GM12892 (cell line): ENCODE data around the gene POLR2B. TPM values are rescaled to one million over a fixed set of nuclear protein-coding genes. Genes with fewer than 3 reads are reported as not detected.
"Not testable (repeated sequence)": the region's sequence is repeated elsewhere in the genome, so short reads cannot be mapped to it uniquely, and the experiment has no call there.

ENCODE experiments used
- DNase-seq: peaks from one replicate; pipeline ENCODE4 v3.0.0; 2011; ENCODE audit not compliant: insufficient read length
- FAIRE-seq: peaks from 2 replicates; lab custom pipeline; 2011; peaks lifted over from hg19 to GRCh38; lab: Jason Lieb, UNC
- POLR2A ChIP-seq: IDR thresholded peaks from 2 replicates; pipeline ENCODE4 v1.6.1; 2011; ENCODE audit warnings: low read depth, low read length, control low read depth
- POLR2AphosphoS5 ChIP-seq: IDR thresholded peaks from 2 replicates; pipeline ENCODE4 v1.6.1; 2011; ENCODE audit warnings: low read depth, low read length, control low read depth
- TAF1 ChIP-seq: IDR thresholded peaks from 2 replicates; pipeline ENCODE4 v1.6.1; 2011; ENCODE audit warnings: low read depth, mild to moderate bottlenecking, control low read depth, low read length, borderline replicate concordance
- polyA plus RNA-seq: library from polyadenylated mRNA; unstranded; fragments of >200 nt; gene quantifications from one replicate; pipeline ENCODE4 v1.2.1, GENCODE V29; 2012; ENCODE audit warnings: missing spikeins, inconsistent platforms; ENCODE audit not compliant: missing spikeins

The POLR2B gene
- 64.4 TPM for polyA plus RNA-seq

GRCh38 chr4:56978750-56979303 lies at the start of gene POLR2B:
Gene POLR2B (plus strand): TSS chr4:56978896. CDS start chr4:56978986, 90 bp downstream.
- TF ChIP-seq POLR2A, result peak; percentile 92
- TF ChIP-seq POLR2AphosphoS5, result peak; percentile 91
- TF ChIP-seq TAF1, result peak; percentile 70
- peak; percentile 57 for DNase-seq
- FAIRE-seq, result peak; percentile 81

DNA sequence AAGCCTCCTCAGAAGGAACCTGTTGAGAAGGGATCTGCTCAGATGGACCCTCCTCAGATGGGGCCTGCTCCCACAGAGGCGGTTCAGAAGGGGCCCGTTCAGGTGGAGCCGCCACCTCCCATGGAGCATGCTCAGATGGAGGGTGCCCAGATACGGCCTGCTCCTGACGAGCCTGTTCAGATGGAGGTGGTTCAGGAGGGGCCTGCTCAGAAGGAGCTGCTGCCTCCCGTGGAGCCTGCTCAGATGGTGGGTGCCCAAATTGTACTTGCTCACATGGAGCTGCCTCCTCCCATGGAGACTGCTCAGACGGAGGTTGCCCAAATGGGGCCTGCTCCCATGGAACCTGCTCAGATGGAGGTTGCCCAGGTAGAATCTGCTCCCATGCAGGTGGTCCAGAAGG lies 48.1 kb upstream of the POLR2B start:
- no peak for FAIRE-seq
- DNase-seq, result no peak
- no peak for TF ChIP-seq POLR2AphosphoS5
- TF ChIP-seq POLR2A, result no peak
- TF ChIP-seq TAF1, result no peak

DNA sequence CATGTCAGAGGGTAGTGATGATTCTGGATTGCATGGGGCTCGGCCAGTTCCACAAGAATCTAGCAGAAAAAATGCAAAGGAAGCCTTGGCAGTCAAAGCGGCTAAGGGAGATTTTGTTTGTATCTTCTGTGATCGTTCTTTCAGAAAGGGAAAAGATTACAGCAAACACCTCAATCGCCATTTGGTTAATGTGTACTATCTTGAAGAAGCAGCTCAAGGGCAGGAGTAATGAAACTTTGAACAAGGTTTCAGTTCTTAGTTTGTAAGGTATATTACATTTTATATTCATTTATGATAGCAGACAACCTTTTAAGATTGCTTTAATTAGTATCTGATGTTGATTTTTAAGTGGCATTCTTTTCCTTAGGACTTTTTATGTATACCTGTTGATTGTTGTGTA lies 46.8 kb upstream of the POLR2B start:
- TF ChIP-seq POLR2AphosphoS5 (no peak), TAF1 (no peak), POLR2A (no peak)
- FAIRE-seq (no peak), DNase-seq (no peak)

GRCh38 chr4:56937262-56937661 lies 41.4 kb upstream of the POLR2B start:
- TF ChIP-seq POLR2AphosphoS5 (no peak), POLR2A (no peak), TAF1 (no peak)
- FAIRE-seq (no peak), DNase-seq (no peak)

- not testable (repeated sequence) for FAIRE-seq, DNase-seq
These were observed 38.9 kb upstream of the POLR2B start for GRCh38 chr4:56939826-56940225.

DNA sequence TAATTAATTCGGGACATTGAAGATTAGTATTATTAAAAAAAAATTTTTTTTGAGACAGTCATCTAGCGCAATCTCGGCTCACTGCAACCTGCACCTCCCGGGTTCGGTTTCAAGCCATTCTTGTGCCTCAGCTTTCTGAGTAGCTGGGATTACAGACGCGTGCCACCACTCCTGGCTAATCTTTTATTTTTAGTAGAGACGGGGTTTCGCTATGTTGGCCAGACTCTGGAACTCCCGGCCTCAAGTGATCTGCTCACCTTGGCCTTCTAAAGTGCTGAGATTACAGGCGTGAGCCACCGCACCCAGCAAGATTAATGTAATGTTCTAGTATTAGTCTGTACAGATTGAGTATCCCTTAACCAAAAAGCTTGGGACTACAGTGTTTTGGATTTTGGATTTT lies 38.3 kb upstream of the POLR2B start:
- FAIRE-seq (no peak), DNase-seq (no peak)
- no peak for TF ChIP-seq POLR2AphosphoS5
- TF ChIP-seq POLR2A, result no peak
- TF ChIP-seq TAF1, result no peak

- DNase-seq, result no peak
- no peak for TF ChIP-seq POLR2AphosphoS5
- TF ChIP-seq TAF1, result no peak
- TF ChIP-seq POLR2A, result no peak
- FAIRE-seq, result no peak
These were observed 37.7 kb upstream of the POLR2B start for GRCh38 chr4:56940971-56941370.

DNA sequence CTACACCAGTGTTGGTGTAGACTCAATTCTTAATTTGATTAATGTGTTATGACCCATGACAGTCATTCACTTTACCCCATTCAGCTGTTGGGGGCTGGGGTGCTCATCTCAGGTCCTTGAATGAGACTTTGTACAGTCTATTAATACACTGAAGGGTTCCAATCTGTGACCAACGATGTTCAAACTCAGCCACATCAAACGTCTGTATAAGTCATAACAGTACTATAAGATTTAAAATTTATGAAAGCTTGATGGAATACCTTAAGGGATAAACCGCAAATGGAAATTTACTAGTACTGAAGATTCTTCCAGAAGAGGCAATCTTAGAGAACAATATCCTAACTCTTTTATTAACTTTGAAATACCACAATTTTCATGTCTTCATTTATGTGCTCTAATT lies 37.3 kb upstream of the POLR2B start:
- no peak for TF ChIP-seq TAF1
- TF ChIP-seq POLR2AphosphoS5, result no peak
- no peak for TF ChIP-seq POLR2A
- DNase-seq (no peak), FAIRE-seq (no peak)

- FAIRE-seq, result no peak
- no peak for DNase-seq
- TF ChIP-seq TAF1 (no peak), POLR2AphosphoS5 (no peak), POLR2A (no peak)
These were observed 24.8 kb upstream of the POLR2B start for GRCh38 chr4:56953680-56954520.

GRCh38 chr4:56958111-56958517 lies 20.6 kb upstream of the POLR2B start:
- no peak for DNase-seq
- FAIRE-seq, result no peak
- TF ChIP-seq TAF1 (no peak), POLR2AphosphoS5 (no peak), POLR2A (no peak)

DNA sequence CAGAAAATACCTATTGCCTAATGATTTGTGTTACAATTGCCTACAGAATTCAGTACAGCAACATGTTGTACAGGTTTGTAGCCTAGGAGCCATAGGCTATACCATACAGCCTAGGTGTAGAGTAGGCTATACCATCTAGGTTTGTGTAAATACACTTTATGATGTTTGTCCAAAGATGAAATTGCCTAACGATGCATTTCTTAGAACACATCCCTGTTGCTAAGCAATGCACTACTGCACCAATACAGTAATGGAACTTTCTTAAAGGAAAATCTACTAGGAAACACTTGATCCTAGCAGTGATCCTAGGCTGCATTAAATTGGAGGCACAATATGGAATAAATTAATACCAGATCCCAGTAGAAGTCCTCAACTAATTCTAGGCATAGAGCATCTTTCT lies 19.6 kb upstream of the POLR2B start:
- DNase-seq (no peak), FAIRE-seq (no peak)
- TF ChIP-seq POLR2A, result no peak
- no peak for TF ChIP-seq TAF1
- no peak for TF ChIP-seq POLR2AphosphoS5

DNA sequence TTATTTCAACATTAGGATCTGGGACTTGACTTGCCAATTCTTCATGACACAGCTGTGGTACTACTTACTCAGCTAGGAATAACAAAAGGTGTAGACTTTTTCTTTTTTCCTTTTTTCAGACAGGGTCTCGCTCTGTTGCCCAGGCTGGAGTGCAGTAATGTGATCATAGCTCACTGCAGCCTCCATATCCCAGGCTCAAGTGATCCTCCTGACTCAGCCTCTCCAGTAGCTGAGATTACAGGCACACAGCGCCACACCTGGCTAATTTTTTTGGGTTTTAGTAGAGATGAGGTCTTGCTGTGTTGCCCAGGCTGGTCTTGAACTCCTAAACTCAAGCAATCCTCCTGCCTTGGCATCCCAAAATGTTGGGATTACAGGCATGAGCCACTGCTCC lies 17.6 kb upstream of the POLR2B start:
- no peak for FAIRE-seq
- TF ChIP-seq TAF1 (no peak), POLR2A (no peak), POLR2AphosphoS5 (no peak)
- no peak for DNase-seq

GRCh38 chr4:56971383-56971782 lies 7.3 kb upstream of the POLR2B start:
- TF ChIP-seq POLR2AphosphoS5, result no peak
- no peak for TF ChIP-seq TAF1
- DNase-seq, result no peak
- no peak for FAIRE-seq
